Spleen (tissue), 7 donors: ENCODE data around the gene WNT1.

Experiments
- POLR2A ChIP-seq, 3 donors: fragments of 450-650 bp; IDR thresholded peaks; one replicate each; pipeline ENCODE4 v1.5.1; 2017; ENCODE audit warnings: antibody characterized with exemption in 3 of 3, mild to moderate bottlenecking in 1 of 3
- TF ChIP-seq, protein P1 (sequence below), 11 experiments: fragments of 200-600 bp in 7 of 11; fragments of 450-650 bp in 4 of 11; sonication (generic) in 4 of 11; IDR thresholded peaks in 8 of 11; conservative IDR thresholded peaks in 3 of 11; 1 replicate in 7 of 11; 2 replicates in 4 of 11; pipeline versions ENCODE4 v1.4.0 to v1.8.0; 2016 to 2021; ENCODE audit warnings: antibody characterized with exemption in 11 of 11, inconsistent platforms in 4 of 11, mild to moderate bottlenecking in 1 of 11
- donor health status: DM: no; HTN: no; CAD: no; lungs with moderate emphysema.
- donor health status: DM: no; HTN: no; CAD: no.
- donor health status: DM: no; HTN: no; CAD: no.

DNA sequence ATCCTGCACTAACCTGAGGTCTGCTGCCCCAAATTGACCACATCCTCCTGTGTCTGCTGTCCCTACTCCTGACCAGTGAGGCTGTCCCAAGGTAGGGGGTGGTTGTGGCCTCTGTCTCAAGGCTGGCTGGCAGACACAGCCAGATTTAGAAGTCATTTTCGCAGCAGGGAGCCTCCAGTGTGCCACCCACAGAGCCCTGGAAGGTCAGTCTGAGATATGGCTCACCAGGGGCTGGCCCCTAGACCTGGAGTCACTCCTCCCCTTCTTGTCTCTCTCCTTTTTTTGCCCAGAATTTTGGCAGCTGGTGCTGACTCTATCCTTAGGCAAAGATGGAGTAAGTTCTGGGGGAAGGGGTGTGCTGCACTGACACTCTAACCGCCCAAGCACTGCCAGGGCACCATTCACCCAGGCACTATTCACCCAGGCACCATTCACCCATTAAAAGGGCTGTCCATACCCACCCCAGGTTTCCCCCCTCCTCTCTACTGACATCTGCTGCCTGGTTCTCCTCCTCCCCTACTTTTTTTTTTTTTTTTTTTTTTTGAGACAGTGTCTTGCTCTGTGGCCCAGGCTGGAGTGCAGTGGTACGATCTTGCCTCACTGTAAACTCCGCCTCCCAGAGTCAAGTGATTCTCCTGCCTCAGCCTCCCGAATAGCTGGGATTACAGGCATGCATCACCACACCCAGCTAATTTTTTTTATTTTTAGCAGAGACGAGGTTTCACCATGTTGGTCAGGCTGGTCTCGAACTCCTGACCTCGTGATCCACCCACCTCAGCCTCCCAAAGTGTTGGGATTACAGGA is 13.3 kb downstream of the WNT1 start:
- TF ChIP-seq, protein P1, sequence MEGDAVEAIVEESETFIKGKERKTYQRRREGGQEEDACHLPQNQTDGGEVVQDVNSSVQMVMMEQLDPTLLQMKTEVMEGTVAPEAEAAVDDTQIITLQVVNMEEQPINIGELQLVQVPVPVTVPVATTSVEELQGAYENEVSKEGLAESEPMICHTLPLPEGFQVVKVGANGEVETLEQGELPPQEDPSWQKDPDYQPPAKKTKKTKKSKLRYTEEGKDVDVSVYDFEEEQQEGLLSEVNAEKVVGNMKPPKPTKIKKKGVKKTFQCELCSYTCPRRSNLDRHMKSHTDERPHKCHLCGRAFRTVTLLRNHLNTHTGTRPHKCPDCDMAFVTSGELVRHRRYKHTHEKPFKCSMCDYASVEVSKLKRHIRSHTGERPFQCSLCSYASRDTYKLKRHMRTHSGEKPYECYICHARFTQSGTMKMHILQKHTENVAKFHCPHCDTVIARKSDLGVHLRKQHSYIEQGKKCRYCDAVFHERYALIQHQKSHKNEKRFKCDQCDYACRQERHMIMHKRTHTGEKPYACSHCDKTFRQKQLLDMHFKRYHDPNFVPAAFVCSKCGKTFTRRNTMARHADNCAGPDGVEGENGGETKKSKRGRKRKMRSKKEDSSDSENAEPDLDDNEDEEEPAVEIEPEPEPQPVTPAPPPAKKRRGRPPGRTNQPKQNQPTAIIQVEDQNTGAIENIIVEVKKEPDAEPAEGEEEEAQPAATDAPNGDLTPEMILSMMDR (IDR thresholded peaks at IDR 0.05 in 8 of 11, conservative IDR thresholded peaks at IDR 0.05 in 3 of 11), result no peak
- TF ChIP-seq POLR2A (IDR thresholded peaks at IDR 0.05), result no peak
